GM20000 (cell line): ENCODE data around the gene CBX2.
A peak's percentile ranks its signal among the peaks of the same experiment; 100 is the strongest.

Experiments used
- DNase-seq: peaks from one replicate; pipeline ENCODE4 v3.0.0; 2012; ENCODE audit warnings: low spot score
- CTCF ChIP-seq: IDR thresholded peaks from 2 replicates; pipeline ENCODE4 v1.5.1; 2012; ENCODE audit warnings: mild to moderate bottlenecking, control low read depth; ENCODE audit errors: extremely low read depth, missing control alignments

CBX2 gene

DNA sequence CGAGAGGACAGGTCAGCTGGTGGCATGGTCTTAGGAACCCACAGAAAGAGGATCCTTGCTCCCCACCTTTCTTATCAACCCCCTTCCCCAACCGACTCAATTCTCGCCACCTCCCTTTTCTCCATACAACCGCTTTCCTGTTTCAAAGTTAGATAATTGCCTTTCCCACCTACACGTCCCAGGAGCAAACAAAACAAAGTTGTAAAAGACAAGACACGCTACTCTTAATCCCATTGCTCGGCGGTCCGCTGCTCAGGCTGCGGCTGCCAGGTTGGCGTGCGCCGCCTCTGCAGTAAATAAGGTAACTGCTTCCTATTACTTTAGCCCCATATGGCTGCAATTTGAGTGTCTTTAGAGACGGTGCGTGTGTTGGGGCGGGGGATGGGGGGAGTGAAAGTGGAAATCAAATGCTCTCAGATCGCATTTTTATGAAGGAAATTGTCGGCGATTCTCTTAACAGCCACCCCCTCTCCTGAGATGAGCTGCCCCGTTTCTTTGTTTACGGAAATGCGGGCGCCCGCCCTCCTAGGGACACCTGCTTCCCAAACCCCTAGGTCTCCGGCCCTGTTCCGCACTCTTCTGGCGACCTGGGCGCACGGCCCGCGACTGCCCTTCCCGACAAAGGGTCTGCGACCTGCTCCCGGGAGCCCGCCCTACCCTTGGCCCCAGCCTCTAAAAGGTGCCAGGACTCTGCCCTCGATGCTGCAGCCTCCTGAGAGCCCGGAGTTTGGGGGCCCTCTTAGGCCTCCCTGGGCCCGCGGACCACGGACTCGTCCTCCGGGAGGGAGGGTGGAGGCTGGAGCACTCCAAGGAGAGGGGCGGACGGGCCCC, 22.6 kb downstream of the CBX2 start:
- peak; percentile 61 for DNase-seq
- no peak for TF ChIP-seq CTCF

- TF ChIP-seq CTCF: no peak
- DNase-seq: no peak
Observed at GRCh38 chr17:79801156-79802038, 23.4 kb downstream of the CBX2 start.

- no peak for DNase-seq
- no peak for TF ChIP-seq CTCF
Observed at GRCh38 chr17:79802039-79802735, 24.2 kb downstream of the CBX2 start.

GRCh38 chr17:79802736-79803420, 24.9 kb downstream of the CBX2 start:
- DNase-seq: no peak
- no peak for TF ChIP-seq CTCF

GRCh38 chr17:79803421-79803996, 25.6 kb downstream of the CBX2 start:
- TF ChIP-seq CTCF: no peak
- DNase-seq: no peak

GRCh38 chr17:79803997-79804855, 26.3 kb downstream of the CBX2 start:
- TF ChIP-seq CTCF: no peak
- DNase-seq: peak; percentile 83
